Stimulated activated CD4-positive, alpha-beta T cell treated with anti-CD3 and anti-CD28 coated beads, Interleukin-12 subunit alpha, Interleukin-12 subunit beta, amount 100 ng/mL, for 24 hours (primary cell): Measurements from ENCODE around the gene TCAP.
"Not testable (repeated sequence)": the region's sequence is repeated elsewhere in the genome, so short reads cannot be mapped to it uniquely, and the experiment has no call there.

Experiments
- DNase-seq, 2 experiments: peaks; one replicate each; pipeline ENCODE4 v3.0.0-alpha.2; 2020; ENCODE audit warnings: low read depth in 2 of 2

The TCAP gene

GRCh38 chr17:39679521-39680192 lies 14.5 kb downstream of the TCAP start:
- no peak for DNase-seq

DNA sequence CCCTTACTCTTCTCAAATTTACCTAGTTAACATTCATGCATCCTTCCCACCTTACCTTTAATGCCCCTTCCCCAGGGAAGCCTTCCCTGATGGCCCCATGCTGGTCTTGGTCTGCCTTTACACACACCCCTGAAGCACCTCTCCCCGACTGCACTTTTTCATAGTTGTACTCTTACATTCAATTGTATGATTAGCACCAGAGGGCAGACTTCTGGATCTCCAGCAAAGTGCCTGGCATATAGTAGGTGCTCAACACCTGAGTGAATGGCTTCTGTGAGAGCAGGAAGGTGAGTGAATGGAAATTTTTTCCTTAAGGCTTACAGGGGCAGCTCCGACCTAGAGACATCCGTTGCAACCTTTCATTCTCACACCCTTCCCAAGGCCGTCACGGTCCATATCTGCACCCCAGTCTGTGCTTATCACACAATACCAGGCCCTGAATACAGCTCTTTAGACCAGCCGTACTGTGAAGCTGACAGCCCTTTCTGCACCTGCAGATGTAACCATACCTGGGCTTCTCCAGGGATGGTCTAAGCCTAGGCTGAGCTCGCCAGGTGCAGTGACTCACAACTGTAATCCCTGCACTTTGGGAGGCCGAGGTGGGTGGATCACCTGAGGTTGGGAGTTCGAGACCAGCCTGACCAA lies 18.3 kb downstream of the TCAP start:
- no peak for DNase-seq

DNA sequence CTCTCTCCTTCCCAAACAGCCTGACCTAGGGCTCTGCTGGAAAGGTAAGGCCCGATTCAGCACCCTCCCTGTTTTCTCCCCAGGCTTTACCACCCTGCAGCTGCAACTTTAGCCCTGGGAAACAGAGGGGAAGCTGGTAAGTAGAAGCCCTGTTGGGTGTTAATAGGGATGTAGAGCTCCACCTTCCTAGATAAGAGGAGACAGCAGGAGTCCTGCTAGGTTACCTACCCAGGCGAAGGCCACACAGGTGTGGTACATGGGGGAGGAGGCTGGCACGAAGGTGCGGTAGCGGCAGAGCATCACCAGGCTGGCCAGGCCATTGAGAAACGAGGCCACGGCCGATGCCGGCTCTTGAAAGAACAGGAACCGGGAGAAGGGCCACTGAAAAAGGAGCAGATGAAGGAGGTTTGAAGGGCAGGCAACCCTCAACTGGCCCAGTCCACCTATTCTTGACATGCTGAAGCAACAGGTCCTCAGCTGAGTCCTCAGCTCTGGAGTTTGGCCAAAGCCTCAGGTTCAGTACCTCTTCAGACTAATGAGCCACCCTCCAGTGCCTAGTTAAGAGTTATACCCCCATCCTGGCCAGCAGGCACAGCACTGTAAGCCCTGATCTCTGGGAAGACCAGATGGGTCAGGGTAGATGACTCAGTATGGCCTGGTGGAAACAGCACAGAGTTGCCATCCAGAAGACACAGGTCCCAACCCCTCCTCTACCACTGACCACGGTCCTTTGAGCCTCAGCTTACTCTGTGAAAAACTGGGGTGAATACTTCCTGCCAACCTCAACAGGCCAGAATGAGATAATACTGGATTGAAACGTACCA lies 19.4 kb downstream of the TCAP start:
- no peak for DNase-seq

GRCh38 chr17:39687101-39687545 lies 22.0 kb downstream of the TCAP start:
- DNase-seq: no peak

- DNase-seq: peak; percentile 68 to 84
Observed at GRCh38 chr17:39687546-39688474, 22.7 kb downstream of the TCAP start, which contains the start of gene PGAP3. Gene PGAP3, minus strand, starts transcription at chr17:39688057. Its CDS starts 43 bp downstream, at chr17:39688014.

GRCh38 chr17:39688475-39688835 lies 23.3 kb downstream of the TCAP start:
- no peak for DNase-seq

DNA sequence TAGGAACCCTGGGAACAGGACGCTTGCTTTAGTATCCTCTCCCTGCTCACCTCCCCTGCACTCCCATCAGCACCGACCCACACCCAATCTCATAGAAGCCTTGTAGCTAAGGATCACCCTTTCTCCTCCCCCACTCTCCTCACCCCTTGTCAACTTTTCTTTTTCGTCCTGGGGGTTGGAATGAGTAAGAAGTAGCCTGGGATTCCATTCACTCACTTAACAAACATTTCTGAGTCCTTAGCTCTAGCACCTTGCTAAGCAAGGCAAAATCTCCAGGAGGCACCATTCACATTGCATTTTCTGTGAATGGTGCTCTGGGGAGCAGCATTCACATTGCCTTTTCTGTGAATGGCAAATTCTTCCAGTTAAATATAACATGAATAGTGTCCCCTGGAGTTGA lies 23.8 kb downstream of the TCAP start:
- DNase-seq: no peak

DNA sequence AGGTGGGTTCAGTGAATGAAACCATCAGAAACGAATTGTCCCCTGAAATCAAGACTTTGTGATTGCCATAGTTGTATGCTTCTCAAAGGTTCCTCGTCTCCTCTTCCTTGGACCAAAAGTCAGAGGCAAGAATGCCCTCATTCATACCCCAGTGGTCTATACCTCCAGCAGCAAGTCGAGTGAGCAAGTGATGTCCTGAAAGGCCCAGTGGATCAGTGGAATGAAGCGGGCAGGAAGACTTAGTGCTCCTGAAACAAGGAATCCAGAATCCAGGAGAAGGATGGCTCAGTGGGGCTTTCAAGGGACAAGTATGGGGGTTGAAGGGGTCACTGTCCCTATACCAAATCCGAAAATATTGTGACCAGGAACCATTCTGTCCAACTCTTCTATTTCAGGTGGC lies 29.4 kb downstream of the TCAP start:
- no peak for DNase-seq

- no peak for DNase-seq
Observed at GRCh38 chr17:39695089-39695474, 29.9 kb downstream of the TCAP start.

DNA sequence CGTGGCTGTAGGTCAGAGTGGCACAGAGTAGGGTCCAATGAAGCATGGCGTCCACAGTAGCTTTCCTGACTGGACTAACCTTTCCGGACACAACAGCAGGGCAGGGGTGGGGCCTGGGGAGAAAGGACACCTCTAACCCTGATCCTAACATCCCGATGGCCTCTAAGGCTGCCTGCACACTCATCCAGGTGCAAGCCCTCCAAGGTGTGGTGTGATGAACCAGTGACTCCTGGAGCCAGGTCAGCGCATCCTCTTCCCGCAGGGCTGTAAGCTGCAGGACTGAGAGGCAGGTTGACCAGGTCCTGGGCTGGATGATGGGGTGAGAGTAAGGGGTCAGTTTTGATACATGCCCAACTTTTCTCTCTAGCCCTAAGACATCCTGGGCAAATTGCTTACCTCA lies 31.6 kb downstream of the TCAP start:
- DNase-seq: no peak

GRCh38 chr17:39697961-39698360 lies 32.8 kb downstream of the TCAP start:
- no peak for DNase-seq

- not testable (repeated sequence) for DNase-seq
Observed at GRCh38 chr17:39699157-39699817, 34.1 kb downstream of the TCAP start.

GRCh38 chr17:39699818-39700147 lies 34.6 kb downstream of the TCAP start, which contains the start of gene ERBB2:
Gene ERBB2, plus strand, starts transcription at chr17:39700064. Its CDS starts 175 bp downstream, at chr17:39700239.
- DNase-seq: no peak

- DNase-seq: no peak
Observed at GRCh38 chr17:39700148-39700987, 35.2 kb downstream of the TCAP start.

GRCh38 chr17:39701012-39701783 lies 36.0 kb downstream of the TCAP start:
- no peak for DNase-seq

GRCh38 chr17:39701784-39702422 lies 36.8 kb downstream of the TCAP start:
- no peak for DNase-seq

- DNase-seq: no peak
Observed at GRCh38 chr17:39702901-39703893, 38.0 kb downstream of the TCAP start.

- no peak for DNase-seq
Observed at GRCh38 chr17:39703913-39704312, 38.8 kb downstream of the TCAP start.
